ENCODE results near the gene CTLA4. TPM values are rescaled to one million over a fixed set of nuclear protein-coding genes. Genes with fewer than 3 reads are reported as not detected.

Gene CTLA4
- total RNA-seq, 2 experiments from 2014 or later = 28.7 to 30.7 TPM

DNA sequence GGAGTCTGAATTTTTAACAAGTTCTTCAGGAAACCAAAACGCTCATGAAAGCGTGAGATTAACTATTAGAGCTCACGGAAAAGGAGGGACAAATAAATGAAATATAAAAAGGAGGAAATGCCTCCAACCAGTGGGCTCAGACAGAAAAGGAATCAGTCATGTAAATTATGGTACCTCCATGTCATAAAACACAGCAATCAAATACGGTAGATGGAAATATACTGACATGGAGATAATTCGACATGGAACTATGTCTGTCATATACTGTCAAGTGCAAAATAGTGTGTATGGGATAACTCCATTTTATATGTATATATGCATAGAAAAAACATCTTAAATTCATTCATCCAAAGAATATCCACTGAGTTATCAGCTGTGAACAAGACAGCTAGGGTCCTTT, 25.9 kb upstream of the CTLA4 start:
- no peak overlapping the region for H3K27ac Mint-ChIP-seq
- no peak for ATAC-seq
- intact Hi-C loops (cut with micrococcal nuclease) = no loop called here
- ChIA-PET POLR2A (interaction anchor here (0.8 kb wide), 1 partner anchor 20 kb away, joined by 3 read pairs; no protein-coding TSS in a partner anchor), CTCF (interaction anchor here (0.7 to 1.5 kb wide), 3 partner anchors 10 to 26 kb away, joined by 3 read pairs; no protein-coding TSS in a partner anchor)
- H3K4me3 Mint-ChIP-seq = no peak overlapping the region
- no peaks in the 10 kb centered on the region for H3K27me3 Mint-ChIP-seq
- no peak for DNase-seq
- H3K36me3 Mint-ChIP-seq (ENCODE audit: low read depth) = no peaks in the 10 kb centered on the region
- no peaks in the 10 kb centered on the region for H3K9me3 Mint-ChIP-seq
- peaks cover 21% of the 10 kb centered on the region for H3K4me1 Mint-ChIP-seq (ENCODE audit: low read depth)
- TF ChIP-seq, protein P1, sequence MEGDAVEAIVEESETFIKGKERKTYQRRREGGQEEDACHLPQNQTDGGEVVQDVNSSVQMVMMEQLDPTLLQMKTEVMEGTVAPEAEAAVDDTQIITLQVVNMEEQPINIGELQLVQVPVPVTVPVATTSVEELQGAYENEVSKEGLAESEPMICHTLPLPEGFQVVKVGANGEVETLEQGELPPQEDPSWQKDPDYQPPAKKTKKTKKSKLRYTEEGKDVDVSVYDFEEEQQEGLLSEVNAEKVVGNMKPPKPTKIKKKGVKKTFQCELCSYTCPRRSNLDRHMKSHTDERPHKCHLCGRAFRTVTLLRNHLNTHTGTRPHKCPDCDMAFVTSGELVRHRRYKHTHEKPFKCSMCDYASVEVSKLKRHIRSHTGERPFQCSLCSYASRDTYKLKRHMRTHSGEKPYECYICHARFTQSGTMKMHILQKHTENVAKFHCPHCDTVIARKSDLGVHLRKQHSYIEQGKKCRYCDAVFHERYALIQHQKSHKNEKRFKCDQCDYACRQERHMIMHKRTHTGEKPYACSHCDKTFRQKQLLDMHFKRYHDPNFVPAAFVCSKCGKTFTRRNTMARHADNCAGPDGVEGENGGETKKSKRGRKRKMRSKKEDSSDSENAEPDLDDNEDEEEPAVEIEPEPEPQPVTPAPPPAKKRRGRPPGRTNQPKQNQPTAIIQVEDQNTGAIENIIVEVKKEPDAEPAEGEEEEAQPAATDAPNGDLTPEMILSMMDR (IDR thresholded peaks at IDR 0.05) = no peak

DNA sequence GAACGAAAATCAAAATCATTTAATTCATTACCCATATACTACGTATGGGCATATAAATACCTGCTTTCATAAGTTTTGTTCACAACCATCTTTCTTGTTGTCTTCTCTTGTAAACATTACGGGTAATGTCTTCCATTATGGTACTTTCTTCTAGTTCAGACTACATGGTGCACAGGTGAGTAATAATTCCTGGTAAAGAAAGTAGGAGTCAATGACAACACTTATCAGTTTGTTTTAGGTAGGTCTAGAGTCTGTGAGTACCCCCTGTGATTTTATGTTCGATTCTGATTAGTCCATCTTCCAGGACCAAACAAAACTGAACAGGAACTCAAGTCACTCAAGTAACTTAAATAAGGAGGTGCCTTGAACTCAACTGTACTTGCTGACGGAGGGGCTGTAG, 25.2 kb upstream of the CTLA4 start:
- no peaks in the 10 kb centered on the region for H3K9me3 Mint-ChIP-seq
- ChIA-PET CTCF (interaction anchor here (1.4 kb wide), 1 partner anchor 27 kb away, joined by 5 read pairs; no protein-coding TSS in a partner anchor), POLR2A (interaction anchor here (0.8 kb wide), 1 partner anchor 20 kb away, joined by 3 read pairs; no protein-coding TSS in a partner anchor)
- peaks cover 21% of the 10 kb centered on the region for H3K4me1 Mint-ChIP-seq (ENCODE audit: low read depth)
- DNase-seq (no peak), ATAC-seq (no peak)
- no peak overlapping the region for H3K4me3 Mint-ChIP-seq
- TF ChIP-seq, protein P1 (IDR thresholded peaks at IDR 0.05) = no peak
- no peak overlapping the region for H3K27ac Mint-ChIP-seq
- no peaks in the 10 kb centered on the region for H3K27me3 Mint-ChIP-seq
- intact Hi-C loops (cut with micrococcal nuclease) = no loop called here
- no peaks in the 10 kb centered on the region for H3K36me3 Mint-ChIP-seq (ENCODE audit: low read depth)

- ATAC-seq = no peak
- H3K4me1 Mint-ChIP-seq (ENCODE audit: low read depth) = peaks cover 20% of the 10 kb centered on the region
- H3K9me3 Mint-ChIP-seq = peaks cover 3% of the 10 kb centered on the region
- no peaks in the 10 kb centered on the region for H3K27me3 Mint-ChIP-seq
- intact Hi-C loops (cut with micrococcal nuclease) = no loop called here
- ChIA-PET CTCF (interaction anchor here (1.4 to 1.8 kb wide), 2 partner anchors 10 to 63 kb away, joined by 4 to 5 read pairs; no protein-coding TSS in a partner anchor), POLR2A (no interaction called here)
- no peak overlapping the region for H3K4me3 Mint-ChIP-seq
- no peaks in the 10 kb centered on the region for H3K36me3 Mint-ChIP-seq (ENCODE audit: low read depth)
- H3K27ac Mint-ChIP-seq = no peak overlapping the region
- DNase-seq = no peak
- TF ChIP-seq, protein P1 (IDR thresholded peaks at IDR 0.05) = no peak
These were observed 21.0 kb upstream of the CTLA4 start for GRCh38 chr2:203846490-203847105.

DNA sequence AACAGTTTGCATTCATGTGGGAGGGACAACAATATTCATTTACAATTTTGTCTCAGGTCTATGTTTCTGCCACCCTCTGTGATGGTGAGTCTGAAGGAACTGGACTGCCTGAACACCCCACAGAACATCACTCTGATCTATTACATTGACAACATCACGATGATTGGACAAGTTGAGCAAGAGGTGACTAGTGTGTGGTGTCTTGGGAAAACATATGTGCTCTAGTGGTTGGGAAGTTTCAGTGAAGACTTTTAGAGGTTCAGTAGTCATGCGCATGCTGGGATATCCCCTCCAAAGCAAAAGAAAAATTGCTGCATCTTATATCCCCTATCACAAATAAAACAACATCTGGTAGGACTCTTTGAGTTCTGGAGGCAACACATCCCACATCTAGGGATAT, 18.6 kb upstream of the CTLA4 start:
- CTCF ChIA-PET = interaction anchor here (1.0 kb wide), 1 partner anchor 19 kb away, joined by 3 read pairs; no protein-coding TSS in a partner anchor
- Mint-ChIP-seq H3K36me3 (ENCODE audit: low read depth) (no peaks in the 10 kb centered on the region), H3K4me3 (no peak overlapping the region), H3K27me3 (no peaks in the 10 kb centered on the region), H3K4me1 (ENCODE audit: low read depth) (peaks cover 26% of the 10 kb centered on the region), H3K27ac (no peak overlapping the region), H3K9me3 (peaks cover 3% of the 10 kb centered on the region)
- POLR2A ChIA-PET = interaction anchor here (0.6 to 2.0 kb wide), 2 partner anchors 19 to 38 kb away, joined by 3 to 8 read pairs; no protein-coding TSS in a partner anchor
- intact Hi-C loops (cut with micrococcal nuclease) = no loop called here
- peak; percentile 28 for ATAC-seq
- DNase-seq = no peak
- TF ChIP-seq, protein P1 (IDR thresholded peaks at IDR 0.05) = no peak

DNA sequence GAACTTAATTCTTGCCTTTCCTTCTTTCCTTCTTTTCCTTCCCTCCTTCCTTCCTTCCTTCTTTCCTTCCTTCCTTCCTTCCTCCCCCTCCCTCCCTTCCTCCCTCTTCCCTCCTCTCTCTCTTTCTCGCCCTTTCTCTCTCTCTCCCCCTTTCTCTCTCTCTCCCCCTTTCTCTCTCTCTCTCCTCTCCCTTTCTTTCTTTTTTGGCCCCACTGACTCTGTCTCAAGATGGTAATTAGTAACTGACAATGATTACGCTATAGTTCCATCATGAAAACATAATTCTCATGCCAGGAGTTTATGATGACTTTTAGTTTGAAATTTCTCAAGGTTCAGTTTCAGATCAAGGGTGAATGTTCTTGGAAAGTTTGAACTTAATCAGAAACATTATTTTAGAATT, 14.8 kb upstream of the CTLA4 start:
- ChIA-PET POLR2A (interaction anchor here (0.6 to 3.0 kb wide), 3 partner anchors 15 to 85 kb away, joined by 3 to 10 read pairs (median 8); partner anchors contain the start of gene CTLA4), CTCF (interaction anchor here (1.9 to 2.4 kb wide), 3 partner anchors 8 to 57 kb away, joined by 6 to 9 read pairs (median 6); no protein-coding TSS in a partner anchor)
- Mint-ChIP-seq H3K4me3 (no peak overlapping the region), H3K36me3 (ENCODE audit: low read depth) (no peaks in the 10 kb centered on the region), H3K4me1 (ENCODE audit: low read depth) (peaks cover 50% of the 10 kb centered on the region), H3K27ac (peak overlapping the region; percentile 74), H3K27me3 (no peaks in the 10 kb centered on the region), H3K9me3 (no peaks in the 10 kb centered on the region)
- TF ChIP-seq, protein P1 (IDR thresholded peaks at IDR 0.05) = no peak
- DNase-seq = no peak
- peak; percentile 54 for ATAC-seq
- intact Hi-C loops (cut with micrococcal nuclease) = loop anchor here (2.0 kb wide), 1 partner anchor 16 kb away; no protein-coding TSS in a partner anchor
